PC-3 (cell line): Measurements from ENCODE around the gene RAB18. TPM values are rescaled to one million over a fixed set of nuclear protein-coding genes. Genes with fewer than 3 reads are reported as not detected.

Experiments used
- ATAC-seq: fragments of 200-7000 bp; cut with Tn5 transposase; 2 replicates; pipeline ENCODE4 v1.9.1; 2020; ENCODE audit warnings: mild to moderate bottlenecking, moderate library complexity
- BruUV-seq: library from RNA; stranded (reverse); fragments of 400-500 nt; replicated peaks from 2 replicates; lab custom pipeline; 2021; lab: Mats Ljungman, UMichigan
- CTCF ChIA-PET: fragments of 300-600 bp; sonication (Branson Sonifier 250); formaldehyde crosslinking; loops from one replicate; lab custom pipeline; 2022; ENCODE audit warnings: antibody characterized with exemption; lab: Charles Lee
- POLR2A ChIA-PET: fragments of 300-600 bp; sonication (Branson Sonifier 250); formaldehyde crosslinking; loops from one replicate; lab custom pipeline; 2022; ENCODE audit warnings: antibody characterized with exemption; ENCODE audit not compliant: unreplicated experiment; lab: Charles Lee
- DNase-seq: peaks from one replicate; pipeline ENCODE4 v3.0.0-alpha.2; 2015
- H2AFZ ChIP-seq: fragments of 300-600 bp; sonication (generic); 2 replicates; pipeline ENCODE4 v1.6.0; 2016; ENCODE audit warnings: antibody characterized with exemption, low read length
- H3F3A ChIP-seq: fragments of 300-600 bp; sonication (generic); one replicate; pipeline ENCODE4 v1.6.0; 2017; ENCODE audit warnings: antibody characterized with exemption, low read length, control low read depth, mild to moderate bottlenecking; ENCODE audit not compliant: unreplicated experiment
- H3K27ac ChIP-seq: fragments of 300-600 bp; sonication (generic); 2 replicates; pipeline ENCODE4 v1.5.1; 2016; ENCODE audit warnings: mild to moderate bottlenecking, low read length
- H3K27me3 ChIP-seq: fragments of 300-600 bp; sonication (generic); 2 replicates; pipeline ENCODE4 v1.6.1; 2016; ENCODE audit warnings: low read length, mixed read lengths
- H3K36me3 ChIP-seq: fragments of 300-600 bp; sonication (generic); 2 replicates; pipeline ENCODE4 v1.6.1; 2016; ENCODE audit warnings: low read depth, mixed run types, low read length, mixed read lengths
- H3K4me1 ChIP-seq: fragments of 300-600 bp; sonication (generic); 2 replicates; pipeline ENCODE4 v1.5.1; 2016; ENCODE audit warnings: low read length; ENCODE audit not compliant: insufficient read depth
- H3K4me2 ChIP-seq: fragments of 300-600 bp; sonication (generic); 2 replicates; pipeline ENCODE4 v1.6.0; 2016; ENCODE audit warnings: low read length
- H3K4me3 ChIP-seq: fragments of 300-600 bp; sonication (generic); 2 replicates; pipeline ENCODE4 v1.5.1; 2016; ENCODE audit warnings: mild to moderate bottlenecking, low read length, mixed read lengths
- H3K79me2 ChIP-seq: fragments of 300-600 bp; sonication (generic); 2 replicates; pipeline ENCODE4 v1.6.1; 2017; ENCODE audit warnings: low read length, mixed read lengths
- H3K9ac ChIP-seq: fragments of 300-600 bp; sonication (generic); 2 replicates; pipeline ENCODE4 v1.6.0; 2016; ENCODE audit warnings: mild to moderate bottlenecking, low read length
- H3K9me2 ChIP-seq: fragments of 300-600 bp; sonication (generic); replicated peaks from 2 replicates; pipeline ENCODE4 v1.6.1; 2016; ENCODE audit warnings: mixed run types, low read length, mixed read lengths
- H3K9me3 ChIP-seq: fragments of 300-600 bp; sonication (generic); 2 replicates; pipeline ENCODE4 v1.6.1; 2016; ENCODE audit warnings: low read length, mixed read lengths
- H4K20me1 ChIP-seq: fragments of 300-600 bp; sonication (generic); 2 replicates; pipeline ENCODE4 v1.6.1; 2016; ENCODE audit warnings: low read length, mixed read lengths
- EZH2 ChIP-seq: fragments of 300-600 bp; sonication (generic); IDR thresholded peaks from one replicate; pipeline ENCODE4 v1.6.1; 2017; ENCODE audit warnings: antibody characterized with exemption, mild to moderate bottlenecking, low read length; ENCODE audit not compliant: unreplicated experiment
- EZH2phosphoT487 ChIP-seq: fragments of 300-600 bp; sonication (generic); IDR thresholded peaks from 2 replicates; pipeline ENCODE4 v1.6.1; 2018; ENCODE audit warnings: mild to moderate bottlenecking, antibody characterized with exemption, low read length, borderline replicate concordance
- intact Hi-C: fragments of 100-400 bp; cut with micrococcal nuclease; formaldehyde crosslinking; loops from 2 replicates; pipeline ENCODE4 v1.9.0; 2023
- total RNA-seq: library from RNA; depleted of rRNA; stranded (reverse); fragments of >200 nt; gene quantifications from 2 replicates; pipeline ENCODE4 v1.2.3, GENCODE V29; 2014
- TF ChIP-seq, protein P1 (sequence below): fragments of 300-600 bp; sonication (generic); conservative IDR thresholded peaks from 2 replicates; pipeline ENCODE4 v1.5.1; 2017; ENCODE audit warnings: antibody characterized with exemption, low read depth, mild to moderate bottlenecking, low read length

Gene RAB18
- total RNA-seq, 1 experiment from 2014 or later, result 32.0 TPM

DNA sequence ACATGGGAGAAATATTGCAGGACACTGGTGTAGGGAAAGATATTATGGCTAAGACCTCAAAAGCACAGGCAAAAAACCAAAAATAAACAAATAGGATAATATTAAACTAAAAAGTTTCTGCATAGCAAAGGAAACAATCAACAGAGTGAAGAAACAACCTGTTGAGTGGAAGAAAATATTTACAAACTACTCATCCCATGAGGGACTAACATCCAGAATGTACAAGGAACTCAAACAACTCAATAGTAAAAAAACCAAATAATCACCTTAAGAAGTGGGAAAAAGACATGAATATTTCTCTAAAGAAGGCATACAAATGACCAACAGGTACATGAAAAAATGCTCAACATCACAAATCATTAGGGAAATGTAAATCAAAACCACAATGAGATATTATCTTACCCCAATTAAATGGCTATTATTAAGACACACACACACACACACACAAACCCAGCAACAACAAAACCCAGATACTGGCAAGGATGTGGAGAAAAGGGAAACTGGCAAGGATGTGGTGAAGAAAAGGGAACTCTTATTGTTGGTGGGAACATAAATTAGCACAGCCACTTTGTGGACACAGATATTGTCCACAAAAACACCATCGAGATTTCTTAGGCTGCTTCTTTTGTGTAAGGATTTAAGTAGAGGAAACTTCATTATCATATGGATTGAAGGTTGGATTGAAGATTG is 9.8 kb upstream of the RAB18 start:
- BruUV-seq, result no TSS peak
- TF ChIP-seq EZH2phosphoT487, result no peak
- TF ChIP-seq, protein P1, sequence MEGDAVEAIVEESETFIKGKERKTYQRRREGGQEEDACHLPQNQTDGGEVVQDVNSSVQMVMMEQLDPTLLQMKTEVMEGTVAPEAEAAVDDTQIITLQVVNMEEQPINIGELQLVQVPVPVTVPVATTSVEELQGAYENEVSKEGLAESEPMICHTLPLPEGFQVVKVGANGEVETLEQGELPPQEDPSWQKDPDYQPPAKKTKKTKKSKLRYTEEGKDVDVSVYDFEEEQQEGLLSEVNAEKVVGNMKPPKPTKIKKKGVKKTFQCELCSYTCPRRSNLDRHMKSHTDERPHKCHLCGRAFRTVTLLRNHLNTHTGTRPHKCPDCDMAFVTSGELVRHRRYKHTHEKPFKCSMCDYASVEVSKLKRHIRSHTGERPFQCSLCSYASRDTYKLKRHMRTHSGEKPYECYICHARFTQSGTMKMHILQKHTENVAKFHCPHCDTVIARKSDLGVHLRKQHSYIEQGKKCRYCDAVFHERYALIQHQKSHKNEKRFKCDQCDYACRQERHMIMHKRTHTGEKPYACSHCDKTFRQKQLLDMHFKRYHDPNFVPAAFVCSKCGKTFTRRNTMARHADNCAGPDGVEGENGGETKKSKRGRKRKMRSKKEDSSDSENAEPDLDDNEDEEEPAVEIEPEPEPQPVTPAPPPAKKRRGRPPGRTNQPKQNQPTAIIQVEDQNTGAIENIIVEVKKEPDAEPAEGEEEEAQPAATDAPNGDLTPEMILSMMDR, result no peak
- no peak for TF ChIP-seq EZH2
- no peaks in the 10 kb centered on the region for H3F3A ChIP-seq
- DNase-seq, result no peak
- intact Hi-C loops, result no loop called here
- no peak for ATAC-seq
- H3K27me3 ChIP-seq, result no peaks in the 10 kb centered on the region
- H3K27ac ChIP-seq, result no peak overlapping the region
- H3K9ac ChIP-seq, result no peak overlapping the region
- H3K4me3 ChIP-seq, result no peak overlapping the region
- no peaks in the 10 kb centered on the region for H3K9me3 ChIP-seq
- H3K36me3 ChIP-seq, result no peaks in the 10 kb centered on the region
- POLR2A ChIA-PET, result no interaction called here
- CTCF ChIA-PET, result no interaction called here
- no peaks in the 10 kb centered on the region for H3K4me1 ChIP-seq
- no peaks in the 10 kb centered on the region for H3K9me2 ChIP-seq
- no peak overlapping the region for H3K4me2 ChIP-seq
- no peaks in the 10 kb centered on the region for H3K79me2 ChIP-seq
- no peaks in the 10 kb centered on the region for H4K20me1 ChIP-seq
- H2AFZ ChIP-seq, result no peak overlapping the region

DNA sequence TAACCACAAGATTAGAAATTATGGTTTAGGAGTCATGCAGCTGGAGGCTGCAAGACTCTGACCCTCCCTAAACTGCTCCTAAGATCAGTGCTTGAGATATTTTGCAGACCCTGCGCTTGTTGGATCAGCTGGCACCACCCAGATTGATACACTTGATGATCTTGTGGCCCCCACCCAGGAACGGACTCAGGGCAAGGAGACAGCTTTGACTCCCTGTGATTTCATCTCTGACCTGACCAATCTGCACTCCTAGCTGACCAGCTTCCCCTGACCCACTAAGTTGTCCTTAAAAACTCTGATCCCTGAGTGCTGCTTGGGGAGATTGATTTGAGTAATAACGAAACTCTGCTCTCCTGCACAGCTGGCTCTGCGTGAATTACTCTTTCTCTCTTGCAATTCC is 8.0 kb upstream of the RAB18 start:
- H3K36me3 ChIP-seq, result no peaks in the 10 kb centered on the region
- BruUV-seq, result no TSS peak

DNA sequence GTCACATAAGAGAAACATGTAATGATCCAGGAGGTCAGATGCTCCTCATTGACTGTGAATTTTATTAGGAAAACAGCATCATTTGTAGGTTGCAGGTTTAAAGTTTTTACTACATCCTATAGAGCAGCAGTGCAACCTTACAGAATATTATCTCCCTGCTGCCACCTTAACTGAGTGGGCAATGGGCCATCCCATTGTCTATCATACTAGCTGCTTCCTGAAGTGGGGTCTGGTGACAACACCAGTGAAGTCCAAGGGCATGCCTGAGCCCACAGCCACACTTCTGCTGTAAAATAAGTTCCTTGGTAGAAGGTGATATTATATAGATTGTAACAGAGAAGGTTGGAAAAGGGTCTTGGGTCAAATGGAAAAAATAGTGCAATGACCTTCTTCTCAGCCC is 4.0 kb upstream of the RAB18 start:
- Histone ChIP-seq H3K9me2 (no peaks in the 10 kb centered on the region), H3K4me2 (no peak overlapping the region), H3F3A (no peaks in the 10 kb centered on the region), H3K9me3 (no peaks in the 10 kb centered on the region), H3K4me3 (no peak overlapping the region), H3K79me2 (peaks cover 10% of the 10 kb centered on the region), H3K9ac (no peak overlapping the region), H3K27ac (no peak overlapping the region), H4K20me1 (0 out of 2 replicates have a peak, but pooled peaks cover 2% of the 10 kb centered on the region), H3K27me3 (no peaks in the 10 kb centered on the region), H3K36me3 (no peaks in the 10 kb centered on the region), H3K4me1 (peaks cover 5% of the 10 kb centered on the region), H2AFZ (no peak overlapping the region)
- DNase-seq, result no peak
- intact Hi-C loops, result no loop called here
- ChIA-PET CTCF (no interaction called here), POLR2A (no interaction called here)
- ATAC-seq, result no peak
- no peak for TF ChIP-seq EZH2phosphoT487
- TF ChIP-seq, protein P1, result no peak
- TF ChIP-seq EZH2, result no peak
- no TSS peak for BruUV-seq

More for the DNA sequence above, 8.0 kb upstream of the RAB18 start:
- Histone ChIP-seq H3K9me3 (no peaks in the 10 kb centered on the region), H3K4me2 (no peak overlapping the region), H3K79me2 (no peaks in the 10 kb centered on the region), H2AFZ (no peak overlapping the region), H3K27ac (no peak overlapping the region), H3F3A (no peaks in the 10 kb centered on the region), H3K4me1 (no peaks in the 10 kb centered on the region), H3K9ac (no peak overlapping the region), H3K4me3 (no peak overlapping the region), H3K9me2 (no peaks in the 10 kb centered on the region), H4K20me1 (no peaks in the 10 kb centered on the region), H3K27me3 (no peaks in the 10 kb centered on the region)
- DNase-seq, result no peak
- ChIA-PET POLR2A (no interaction called here), CTCF (no interaction called here)
- ATAC-seq, result no peak
- intact Hi-C loops, result no loop called here
- TF ChIP-seq, protein P1, result no peak
- TF ChIP-seq EZH2 (no peak), EZH2phosphoT487 (no peak)
